Measurements from ENCODE around the gene SPON1. TPM values are rescaled to one million over a fixed set of nuclear protein-coding genes. Genes with fewer than 3 reads are reported as not detected.
"Not testable (repeated sequence)": the region's sequence is repeated elsewhere in the genome, so short reads cannot be mapped to it uniquely, and the experiment has no call there.

Gene SPON1
- total RNA-seq, 1 experiment from 2014 or later = 0.20 TPM

DNA sequence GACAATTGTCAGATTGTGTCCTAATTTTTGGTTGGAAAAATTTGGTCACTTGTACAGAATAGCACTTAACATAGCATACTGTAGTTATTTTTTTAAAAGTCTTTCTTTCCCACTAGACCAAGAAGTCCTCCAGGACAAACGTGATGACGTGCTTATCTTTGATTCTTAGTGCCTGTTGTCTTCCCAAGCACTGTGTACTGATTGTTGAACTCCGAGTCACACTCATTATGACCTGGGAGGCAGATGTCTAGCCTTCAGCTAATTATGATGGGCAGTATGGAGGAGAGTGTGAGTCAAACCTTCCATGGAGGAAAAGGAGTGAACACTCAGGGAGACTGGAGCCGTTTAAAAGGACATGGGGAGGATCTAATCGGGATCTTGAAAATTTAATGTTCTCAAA is 119.8 kb downstream of the SPON1 start:
- Histone ChIP-seq H4K5ac (ENCODE audit: insufficient read length, low read depth, low read length) (no peak overlapping the region), H4K8ac (replicated peaks; ENCODE audit: insufficient read length, low read depth, low read length) (no peak overlapping the region), H2AFZ (ENCODE audit: low read length) (no peak overlapping the region), H2BK5ac (ENCODE audit: insufficient read length, low read length) (no peak overlapping the region), H3T11ph (ENCODE audit: low read length) (no peak overlapping the region), H3K4me2 (ENCODE audit: insufficient read depth, insufficient read length, low read length) (no peak overlapping the region), H4K20me1 (ENCODE audit: control insufficient read depth, insufficient read depth, insufficient read length) (no peaks in the 10 kb centered on the region), H3K27me3 (ENCODE audit: insufficient read depth, low read length) (no peaks in the 10 kb centered on the region), H2BK20ac (ENCODE audit: low read depth, low read length, poor library complexity, severe bottlenecking) (no peak overlapping the region), H3K79me2 (ENCODE audit: insufficient read depth, low read length) (no peaks in the 10 kb centered on the region), H4K91ac (ENCODE audit: insufficient read length, low read depth, low read length) (no peak overlapping the region), H2BK12ac (ENCODE audit: insufficient read length, low read depth, low read length) (no peak overlapping the region), H3K27ac (ENCODE audit: insufficient read length, low read depth, low read length) (no peak overlapping the region), H3K14ac (ENCODE audit: insufficient read depth, low read length) (no peak overlapping the region), H3K4me1 (ENCODE audit: insufficient read depth, low read length) (no peaks in the 10 kb centered on the region), H3K79me1 (ENCODE audit: insufficient read depth, low read depth, low read length, poor library complexity, severe bottlenecking) (no peaks in the 10 kb centered on the region), H2AK5ac (ENCODE audit: insufficient read length, low read length) (no peak overlapping the region), H3K9ac (ENCODE audit: extremely low read depth, insufficient read length, low read length) (no peak overlapping the region), H3K4ac (ENCODE audit: low read depth, low read length) (no peak overlapping the region), H2BK15ac (ENCODE audit: low read depth, low read length) (no peak overlapping the region), H3K56ac (ENCODE audit: insufficient read length, low read depth, low read length) (no peak overlapping the region), H2BK120ac (ENCODE audit: low read depth, low read length, poor library complexity, severe bottlenecking) (no peak overlapping the region), H3K9me3 (ENCODE audit: control insufficient read depth, low read depth, low read length) (no peaks in the 10 kb centered on the region), H3K18ac (ENCODE audit: insufficient read length, low read depth, low read length) (no peak overlapping the region), H3K23me2 (ENCODE audit: insufficient read length, low read depth, low read length, poor library complexity, severe bottlenecking) (no peaks in the 10 kb centered on the region), H3K23ac (ENCODE audit: insufficient read length, low read depth, low read length) (no peak overlapping the region)
- no peak for DNase-seq
- Mint-ChIP-seq H3K9me3 (peaks cover 0 to 2% of the 10 kb centered on the region in 2 experiments; a peak in 4 of 5 replicates), H3K4me3 (no peak overlapping the region), H3K36me3 (ENCODE audit: insufficient read depth in 1 of 3, low read depth in 3 of 3) (no peaks in the 10 kb centered on the region; a peak in 1 of 7 replicates), H3K4me1 (peaks cover 0 to 3% of the 10 kb centered on the region in 2 experiments; a peak in 1 of 4 replicates), H3K27ac (no peak overlapping the region), H3K27me3 (ENCODE audit: low read depth) (peaks cover 1% of the 10 kb centered on the region)
- WGBS (ENCODE audit: extremely low coverage, insufficient read length, low lambda C conversion rate) = no CpG with 5 or more reads among the region's 5 CpGs
- no peak for TF ChIP-seq CTCF (conservative IDR thresholded peaks at IDR 0.05)

GRCh38 chr11:14088861-14089260 is 126.3 kb downstream of the SPON1 start:
- not testable (repeated sequence) for H3K9me3 ChIP-seq (ENCODE audit: control insufficient read depth, low read depth, low read length); H3K4me2 ChIP-seq (ENCODE audit: insufficient read depth, insufficient read length, low read length); H3K14ac ChIP-seq (ENCODE audit: insufficient read depth, low read length); H3K27ac ChIP-seq (ENCODE audit: insufficient read length, low read depth, low read length); H3K79me2 ChIP-seq (ENCODE audit: insufficient read depth, low read length); H3K27ac Mint-ChIP-seq; H4K20me1 ChIP-seq (ENCODE audit: control insufficient read depth, insufficient read depth, insufficient read length); H2AFZ ChIP-seq (ENCODE audit: low read length); H3K4ac ChIP-seq (ENCODE audit: low read depth, low read length); H3K27me3 Mint-ChIP-seq (ENCODE audit: low read depth); H4K5ac ChIP-seq (ENCODE audit: insufficient read length, low read depth, low read length); H2BK12ac ChIP-seq (ENCODE audit: insufficient read length, low read depth, low read length); H2BK120ac ChIP-seq (ENCODE audit: low read depth, low read length, poor library complexity, severe bottlenecking); H3T11ph ChIP-seq (ENCODE audit: low read length); H2BK20ac ChIP-seq (ENCODE audit: low read depth, low read length, poor library complexity, severe bottlenecking); H3K4me1 Mint-ChIP-seq; H4K8ac ChIP-seq (replicated peaks; ENCODE audit: insufficient read length, low read depth, low read length); H3K9ac ChIP-seq (ENCODE audit: extremely low read depth, insufficient read length, low read length); H2AK5ac ChIP-seq (ENCODE audit: insufficient read length, low read length); H3K56ac ChIP-seq (ENCODE audit: insufficient read length, low read depth, low read length); H3K79me1 ChIP-seq (ENCODE audit: insufficient read depth, low read depth, low read length, poor library complexity, severe bottlenecking); H4K91ac ChIP-seq (ENCODE audit: insufficient read length, low read depth, low read length); H3K18ac ChIP-seq (ENCODE audit: insufficient read length, low read depth, low read length); H3K9me3 Mint-ChIP-seq; H3K23me2 ChIP-seq (ENCODE audit: insufficient read length, low read depth, low read length, poor library complexity, severe bottlenecking); H3K36me3 Mint-ChIP-seq (ENCODE audit: insufficient read depth in 1 of 3, low read depth in 3 of 3); H2BK15ac ChIP-seq (ENCODE audit: low read depth, low read length); H3K23ac ChIP-seq (ENCODE audit: insufficient read length, low read depth, low read length); H3K27me3 ChIP-seq (ENCODE audit: insufficient read depth, low read length); DNase-seq; H2BK5ac ChIP-seq (ENCODE audit: insufficient read length, low read length); H3K4me3 Mint-ChIP-seq; H3K4me1 ChIP-seq (ENCODE audit: insufficient read depth, low read length)
- no CpG with 5 or more reads among the region's 2 CpGs for WGBS (ENCODE audit: extremely low coverage, insufficient read length, low lambda C conversion rate)

All from H9 (cell line).